ENCODE results near the gene SLC2A1.

SLC2A1 gene

DNA sequence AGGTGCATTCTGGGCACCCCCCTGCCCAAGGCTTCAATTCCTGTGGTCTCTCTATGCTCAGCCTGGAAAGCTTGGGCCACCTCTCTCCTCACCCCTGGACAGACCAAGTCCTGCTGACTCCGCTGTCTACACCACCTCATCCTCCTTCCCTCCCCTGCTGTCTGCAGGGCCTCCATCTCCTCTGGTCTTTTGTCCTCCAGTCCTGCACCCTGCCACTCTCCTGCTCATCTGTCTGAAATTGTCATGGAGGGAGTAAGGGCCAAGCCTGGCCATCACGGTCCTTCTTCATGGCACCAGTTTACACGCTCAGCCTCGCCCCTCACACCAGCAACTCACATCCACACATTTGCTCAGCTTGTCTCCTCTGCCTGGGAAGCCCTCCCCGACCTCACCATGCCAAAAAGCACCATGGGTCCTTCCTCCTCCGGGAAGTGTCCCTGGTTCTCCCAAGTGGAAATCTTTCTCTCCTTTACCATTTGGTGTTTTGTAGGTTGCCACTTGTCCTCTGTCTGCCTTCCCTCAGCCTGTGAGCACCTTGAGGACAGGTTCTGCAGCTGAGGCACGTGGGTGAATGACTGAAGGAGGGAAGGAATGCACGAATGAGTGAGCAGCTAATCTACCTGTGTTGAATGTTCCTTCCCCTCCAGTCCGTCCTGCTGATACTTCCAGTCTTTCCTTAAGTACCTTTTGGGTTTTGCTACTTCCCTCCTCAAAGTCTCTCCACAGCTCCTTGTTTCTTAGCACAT lies 2.1 kb upstream of the SLC2A1 start:
- DNase-seq (ENCODE audit: low read depth in 2 of 2) = no peak

DNA sequence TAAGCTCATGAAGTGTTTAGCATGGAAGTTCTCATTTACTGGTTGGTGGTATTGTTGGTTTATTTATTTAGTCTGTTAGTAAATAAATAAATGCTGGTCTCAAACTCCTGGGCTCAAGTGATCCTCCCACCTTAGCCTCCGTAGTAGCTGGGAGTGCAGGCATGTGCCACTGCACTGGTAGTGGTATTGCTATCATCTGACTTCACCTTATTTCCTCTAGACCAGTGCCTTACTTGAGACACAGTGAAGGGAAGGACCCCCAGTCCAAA lies 1.4 kb upstream of the SLC2A1 start:
- no peak for DNase-seq (ENCODE audit: low read depth in 2 of 2)

DNA sequence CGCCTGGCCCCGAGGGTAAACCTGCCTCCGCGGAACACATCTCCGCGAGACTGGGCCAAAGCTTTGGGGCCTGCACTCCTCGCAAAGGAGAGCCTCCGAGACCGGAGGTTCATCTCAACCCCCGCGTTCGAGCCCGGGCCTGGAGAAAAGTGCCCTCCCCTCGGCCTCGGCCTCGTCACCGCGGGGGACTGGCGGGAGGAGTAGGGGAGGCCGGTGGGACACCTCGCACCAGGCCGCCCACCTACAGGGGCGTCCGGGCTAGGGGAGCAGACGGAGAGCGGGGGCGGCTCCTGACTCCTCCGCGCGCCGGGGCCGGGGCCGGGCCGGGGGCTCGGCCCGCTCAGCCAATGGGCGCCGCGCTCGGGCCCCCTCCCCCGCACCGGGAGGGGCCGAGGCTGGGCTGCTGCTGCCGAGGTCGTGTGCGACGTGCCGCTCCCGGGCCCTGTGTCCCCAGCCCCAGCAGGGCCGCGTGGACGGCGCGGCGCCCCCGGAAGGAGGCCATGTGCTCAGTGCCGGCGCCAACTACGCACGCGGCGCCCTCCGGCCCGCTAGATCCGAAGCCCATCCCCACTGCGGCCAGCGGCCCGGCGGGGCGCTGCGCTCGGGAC lies 684 bp downstream of the SLC2A1 start:
- DNase-seq (ENCODE audit: low read depth in 2 of 2) = no peak

DNA sequence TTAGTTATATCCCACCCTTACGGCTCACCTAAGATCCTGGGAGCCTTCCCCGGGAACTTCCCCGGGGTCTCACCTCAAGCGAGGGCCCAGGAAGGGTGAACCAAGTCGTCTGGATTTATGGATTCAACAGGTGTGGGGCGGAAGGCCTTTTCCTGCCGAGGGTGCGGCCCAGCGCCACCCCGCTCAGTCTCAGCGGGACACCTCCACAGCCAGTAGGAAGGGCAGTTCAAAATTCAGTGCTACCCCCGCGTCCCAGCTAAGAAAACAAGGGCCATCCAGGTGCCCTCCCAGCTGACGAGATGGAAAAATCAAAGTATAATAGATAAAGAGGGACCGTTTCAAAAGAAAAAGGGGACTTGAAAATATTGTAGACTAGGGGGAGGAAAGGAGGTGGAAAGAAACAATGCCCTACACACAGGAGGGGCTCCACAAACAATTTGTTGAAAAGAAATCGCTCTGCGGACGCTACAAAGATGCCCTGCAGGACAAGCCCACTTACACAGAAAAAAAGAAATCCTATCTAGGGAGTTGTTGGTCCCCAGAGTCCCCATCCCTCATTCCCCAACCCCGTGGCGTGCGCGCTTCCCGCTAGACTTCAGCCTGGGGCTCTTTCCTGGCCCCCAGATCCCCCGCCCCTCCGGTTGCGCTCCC lies 1.3 kb downstream of the SLC2A1 start:
- no peak for DNase-seq (ENCODE audit: low read depth in 2 of 2)

DNA sequence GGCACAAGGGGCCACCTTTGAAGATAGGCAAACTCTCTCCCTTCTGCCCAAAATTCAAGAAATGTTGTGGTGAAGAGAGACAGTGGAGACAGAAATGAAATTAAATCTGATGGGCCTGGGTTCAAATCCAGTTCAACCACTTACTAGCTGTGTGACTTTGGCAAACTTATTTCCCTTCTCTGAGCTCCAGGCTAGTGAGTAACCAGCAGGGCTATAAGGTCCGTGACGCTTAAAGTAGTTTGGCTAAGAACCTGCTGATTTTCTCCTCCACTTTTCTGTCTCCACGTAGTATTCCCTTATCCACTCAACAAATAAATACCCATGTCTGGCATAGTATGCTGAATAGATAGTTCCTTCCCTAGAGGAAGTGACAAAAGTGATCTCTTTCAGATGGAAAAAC lies 1.9 kb downstream of the SLC2A1 start:
- DNase-seq (ENCODE audit: low read depth in 2 of 2) = no peak

DNA sequence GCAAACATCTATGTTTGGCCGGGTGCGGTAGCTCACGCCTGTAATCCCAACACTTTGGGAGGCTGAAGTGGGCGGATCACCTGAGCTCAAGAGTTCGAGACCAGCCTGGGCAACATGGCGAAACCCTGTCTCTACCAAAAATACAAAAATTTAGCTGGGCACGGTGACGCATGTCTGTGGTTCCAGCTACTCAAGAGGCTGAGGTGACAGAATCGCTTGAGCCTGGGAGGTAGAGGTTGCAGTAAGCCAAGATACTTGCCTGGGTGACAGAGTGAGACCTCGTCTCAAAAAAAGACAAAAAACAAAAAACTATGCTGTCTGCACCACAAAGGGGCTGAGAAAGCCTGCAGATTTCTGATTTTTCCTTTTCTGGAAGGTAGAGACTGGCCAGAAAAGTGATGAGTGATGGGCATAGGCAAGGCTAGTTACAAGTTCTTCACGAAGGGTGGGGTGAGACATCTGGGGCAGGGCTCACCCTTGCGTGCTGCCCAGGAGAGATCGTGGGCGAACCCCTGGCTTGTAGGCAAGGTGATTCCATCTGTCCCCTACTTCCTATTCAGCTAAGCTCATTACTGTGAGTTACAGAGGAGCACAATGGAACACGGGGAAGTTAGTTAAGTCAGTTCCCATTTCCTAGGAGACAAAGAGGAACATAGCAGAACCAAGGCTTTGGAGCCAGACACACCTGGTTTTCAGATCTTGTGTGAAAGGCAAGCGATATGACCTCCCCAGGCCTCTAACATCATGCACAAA lies 3.2 kb downstream of the SLC2A1 start:
- DNase-seq (ENCODE audit: low read depth in 2 of 2) = no peak

DNA sequence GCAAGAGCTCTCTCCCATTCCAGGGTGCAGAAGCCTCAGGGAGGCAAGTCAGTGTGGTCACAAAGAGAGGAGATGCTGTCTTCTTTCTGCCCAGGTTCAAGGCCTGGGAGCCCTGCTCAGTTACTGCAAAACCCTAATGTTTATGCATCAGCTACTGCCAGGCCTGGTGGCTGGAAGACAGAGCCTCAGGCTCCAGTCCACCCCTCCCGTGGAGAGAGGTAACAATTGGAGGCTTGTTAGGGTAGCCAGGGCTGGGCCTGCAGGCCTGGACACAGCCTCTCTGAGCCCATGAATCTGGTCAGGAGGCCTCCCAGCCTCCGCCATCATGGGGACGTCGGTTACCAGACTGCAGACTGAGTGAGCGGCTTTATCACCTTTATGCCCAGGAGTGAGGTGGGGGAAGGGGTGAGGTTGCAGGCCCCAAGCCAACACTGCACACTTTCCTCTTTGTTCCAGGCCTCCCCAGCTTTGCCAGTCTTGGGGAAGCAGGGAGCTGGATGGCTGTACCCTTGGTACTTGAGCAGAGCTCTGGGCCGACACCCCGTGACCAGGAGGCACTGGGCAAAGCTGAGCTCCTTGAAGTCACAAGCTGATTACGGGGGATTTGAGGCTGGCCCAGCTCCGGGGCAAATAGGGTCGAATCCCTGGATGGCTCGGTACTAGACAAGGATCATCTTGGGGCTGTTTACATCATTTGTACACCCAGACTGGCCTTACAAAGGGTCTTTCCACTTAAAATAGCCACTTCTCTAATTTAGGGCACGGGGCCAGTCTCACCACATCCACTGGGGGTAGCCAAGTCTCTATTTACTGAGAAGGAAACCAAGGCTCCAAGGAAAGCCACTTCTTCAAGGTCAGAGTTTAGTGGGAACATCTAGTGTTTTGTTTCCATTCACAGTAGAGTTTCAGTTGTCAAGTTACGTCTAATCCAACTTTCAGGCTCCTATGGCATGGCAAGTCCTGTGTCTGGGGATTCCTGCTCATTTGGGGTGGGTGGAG lies 5.2 kb downstream of the SLC2A1 start:
- no peak for DNase-seq (ENCODE audit: low read depth in 2 of 2)

DNA sequence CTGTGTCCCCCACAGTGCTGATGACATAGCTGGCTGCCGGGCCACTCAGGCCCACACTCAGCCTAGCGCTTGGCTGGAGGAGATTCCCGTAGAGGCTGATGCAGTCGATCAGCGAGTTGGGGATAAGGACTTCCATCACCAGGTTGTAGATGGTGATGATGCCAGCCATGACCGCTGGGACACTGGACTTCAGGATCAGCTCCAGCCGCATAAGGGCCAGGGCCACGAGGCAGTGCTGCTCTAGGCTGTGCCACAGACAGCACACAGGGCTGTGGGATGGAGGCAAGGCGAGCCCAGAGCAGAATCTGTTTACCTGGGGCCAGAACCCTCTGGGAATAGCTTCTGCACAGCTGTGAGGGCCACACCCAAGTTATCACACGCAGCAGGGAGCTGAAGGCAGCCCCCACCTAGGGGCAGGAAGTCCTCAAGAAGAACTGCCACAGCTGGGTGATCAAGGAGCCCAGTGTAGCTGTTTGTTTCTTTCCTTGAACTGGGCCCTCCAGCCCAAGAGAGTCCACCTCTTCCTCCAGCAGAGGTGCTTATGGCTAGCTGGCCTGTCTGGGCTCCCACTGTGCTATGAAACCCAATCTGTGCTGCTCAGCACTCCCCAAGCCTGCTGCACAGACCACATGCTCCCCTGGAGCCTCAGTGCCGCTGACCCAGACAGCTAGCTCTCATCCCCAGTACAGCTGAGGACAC lies 6.2 kb downstream of the SLC2A1 start:
- no peak for DNase-seq (ENCODE audit: low read depth in 2 of 2)

DNA sequence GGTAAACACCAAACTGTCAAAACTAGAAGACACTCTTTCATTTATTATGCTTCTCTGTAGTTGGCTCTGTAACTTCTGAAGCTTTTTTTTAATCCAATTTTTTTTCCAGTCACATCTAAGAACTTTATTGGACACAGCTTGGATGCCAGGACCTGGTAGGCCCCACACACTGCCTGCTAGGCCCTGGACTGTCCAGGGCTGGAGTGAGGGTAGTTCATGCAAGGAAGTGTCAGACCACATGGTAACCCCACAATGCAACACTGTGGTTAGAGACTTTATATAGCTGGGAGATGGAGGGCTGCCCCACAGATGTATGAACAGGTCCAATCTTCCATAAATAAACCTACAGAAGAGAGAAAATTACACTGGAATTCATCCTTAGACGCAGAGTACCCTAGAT lies 7.1 kb downstream of the SLC2A1 start:
- no peak for DNase-seq (ENCODE audit: low read depth in 2 of 2)

DNA sequence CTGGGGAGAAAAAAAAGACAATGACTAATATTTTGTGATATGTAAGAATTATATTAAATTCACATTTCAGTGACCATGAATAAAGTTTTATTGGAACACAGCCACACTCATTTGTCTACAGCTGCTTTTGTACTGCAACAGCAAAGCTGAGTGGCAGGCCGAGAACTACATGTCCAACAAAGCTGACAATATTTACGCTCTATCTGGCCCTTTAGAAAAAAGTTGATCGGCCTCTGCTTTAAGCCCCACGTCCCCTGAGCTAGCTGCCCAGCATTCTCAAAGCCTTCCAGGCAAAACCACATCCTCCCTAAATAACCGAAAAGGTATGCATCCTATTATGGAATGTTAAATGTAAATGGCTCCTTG lies 8.6 kb downstream of the SLC2A1 start:
- no peak for DNase-seq (ENCODE audit: low read depth in 2 of 2)

DNA sequence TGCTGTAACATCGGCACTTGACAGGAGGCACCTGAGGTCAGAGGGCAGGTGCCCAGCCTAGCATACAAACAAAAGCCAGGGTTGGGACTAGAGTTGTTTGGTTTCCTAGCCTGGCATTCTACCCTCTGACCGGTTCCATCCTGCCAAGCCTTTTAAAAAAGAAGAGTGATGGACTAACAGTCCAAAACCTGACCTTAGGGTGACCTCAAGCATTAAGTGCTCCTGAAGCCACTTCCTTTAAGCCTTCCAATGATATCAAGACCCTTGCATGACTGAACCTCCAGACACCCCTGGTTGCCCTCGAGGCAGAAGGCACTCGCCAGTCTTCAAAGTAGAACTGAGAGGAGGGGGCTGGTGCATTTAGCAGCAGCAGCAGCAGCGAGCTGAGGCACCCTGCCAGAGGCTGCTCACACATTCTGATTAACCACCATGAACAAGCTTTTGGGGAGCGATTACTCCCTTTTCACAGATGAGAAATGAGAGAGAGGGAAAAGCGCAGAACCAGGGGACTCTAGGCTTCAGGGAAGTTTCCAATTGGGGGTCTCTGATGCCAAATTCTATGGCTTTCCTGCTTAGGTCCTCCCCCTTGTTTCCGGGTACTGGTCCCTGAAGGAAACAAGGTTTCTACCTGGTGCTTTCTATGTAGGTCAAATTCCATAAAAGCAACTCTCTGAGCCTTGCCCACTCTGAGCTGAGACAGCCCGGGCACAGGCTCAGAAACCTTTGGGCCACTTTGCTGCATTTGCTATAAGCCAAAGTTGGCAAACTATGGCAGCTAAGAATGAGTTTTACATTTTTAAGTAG lies 9.2 kb downstream of the SLC2A1 start:
- no peak for DNase-seq (ENCODE audit: low read depth in 2 of 2)

DNA sequence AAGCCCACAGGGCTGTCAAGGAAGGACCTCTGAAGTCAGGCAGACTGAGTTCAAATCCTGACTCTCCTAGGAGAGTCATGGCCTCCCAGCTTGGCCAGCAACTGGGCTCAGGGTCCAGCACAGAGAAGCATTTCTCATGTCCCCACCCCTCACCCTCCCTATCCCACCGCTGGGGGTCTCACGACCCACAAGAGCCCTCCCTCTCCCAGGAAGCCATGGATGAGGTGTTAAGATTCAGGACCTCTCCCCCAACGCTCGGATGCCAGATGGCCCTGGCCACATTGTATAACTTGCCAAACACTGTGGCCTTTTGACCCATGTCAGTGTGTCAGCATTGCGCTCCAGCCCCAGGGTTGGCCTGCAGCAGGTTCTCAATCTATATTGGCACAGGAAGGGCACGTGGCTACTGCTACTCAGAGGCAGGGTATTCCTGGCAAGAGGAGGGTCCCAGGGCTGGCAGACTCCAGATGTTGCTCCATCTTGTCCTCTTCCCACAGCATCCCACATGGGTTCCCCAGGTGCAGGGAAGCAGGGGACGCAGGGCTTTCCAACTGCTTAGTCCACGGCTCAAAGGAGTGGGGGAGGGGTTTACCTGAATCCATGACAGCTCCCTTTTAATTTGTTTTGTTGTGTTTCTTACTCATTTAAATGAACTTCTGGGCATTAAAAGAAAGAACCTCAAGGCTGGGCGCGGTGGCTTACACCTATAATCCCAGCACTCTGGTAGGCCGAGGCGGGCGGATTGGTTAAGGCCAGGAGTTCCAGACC lies 10.5 kb downstream of the SLC2A1 start:
- no peak for DNase-seq (ENCODE audit: low read depth in 2 of 2)

DNA sequence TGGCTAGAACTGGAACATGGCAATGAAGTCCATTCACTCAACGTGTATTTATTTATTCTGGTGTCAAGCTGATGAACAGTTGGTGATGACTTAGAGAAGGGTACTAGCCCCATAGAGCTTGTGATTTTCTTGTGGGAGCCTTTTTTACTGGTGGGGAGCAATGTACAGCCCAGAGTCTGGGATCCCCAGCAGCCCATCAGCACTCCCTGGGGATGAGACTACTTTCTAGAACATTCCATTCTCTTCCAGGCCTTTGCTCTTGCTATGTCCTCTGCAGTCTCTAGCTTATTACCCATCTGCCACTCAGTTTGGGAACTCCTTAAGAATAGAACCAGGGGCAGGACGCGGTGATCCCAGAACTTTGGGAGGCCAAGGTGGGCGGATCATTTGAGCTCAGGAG lies 11.6 kb downstream of the SLC2A1 start:
- no peak for DNase-seq (ENCODE audit: low read depth in 2 of 2)

DNA sequence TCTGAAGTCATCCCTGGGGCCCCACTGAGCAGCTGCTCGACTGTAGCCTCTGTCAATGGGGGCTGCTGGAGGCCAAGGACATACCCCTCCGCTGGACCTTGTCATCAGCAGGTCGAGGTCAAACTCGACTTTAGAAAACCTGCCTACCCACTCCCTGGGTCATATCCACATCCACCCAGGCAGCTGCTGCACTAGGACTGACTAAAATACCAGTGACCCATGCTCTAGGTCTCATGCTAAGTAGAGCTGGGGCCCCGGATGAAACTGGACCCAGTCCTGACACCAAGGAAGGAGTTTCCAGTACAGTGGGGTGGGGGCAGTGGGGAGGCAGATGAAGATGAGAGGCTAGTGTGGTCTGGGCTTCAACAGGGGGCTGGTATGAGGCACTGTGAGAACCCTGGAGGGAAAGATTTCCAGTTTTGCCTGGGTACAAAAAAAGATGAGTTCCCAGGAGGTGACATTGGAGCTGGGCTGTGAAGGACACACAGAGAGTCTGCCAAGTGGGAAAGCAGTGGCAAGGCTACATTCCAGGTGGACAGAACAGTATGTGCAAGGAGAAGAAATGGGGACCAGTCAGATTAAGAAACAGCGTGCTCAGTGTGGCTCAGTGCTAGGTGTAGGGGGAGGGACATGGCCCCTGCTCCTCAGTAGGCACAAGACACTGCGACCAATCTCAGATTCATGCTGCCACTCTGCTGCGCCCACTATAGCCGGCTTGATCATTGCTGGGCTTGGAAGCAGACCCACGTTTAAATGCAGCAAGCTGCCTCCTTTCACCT lies 12.4 kb downstream of the SLC2A1 start:
- DNase-seq (ENCODE audit: low read depth in 2 of 2) = no peak

DNA sequence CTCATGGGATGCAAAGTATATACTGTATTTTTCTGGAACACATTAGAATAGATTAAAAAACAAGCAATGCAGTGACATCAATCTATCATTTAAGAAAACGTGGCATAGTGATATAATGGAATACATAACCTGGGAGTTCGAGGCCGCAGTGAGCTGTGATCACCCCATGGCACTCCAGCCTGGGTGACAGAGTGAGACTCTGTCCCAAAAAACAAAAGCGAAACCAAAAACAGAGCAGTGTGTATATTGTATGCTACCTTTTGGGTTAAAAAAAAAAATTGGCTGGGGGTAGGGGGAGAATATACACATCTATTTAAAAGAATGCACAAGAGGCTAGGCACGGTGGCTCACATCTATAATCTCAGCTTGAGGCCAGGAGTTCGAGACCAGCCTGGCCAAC lies 13.5 kb downstream of the SLC2A1 start:
- no peak for DNase-seq (ENCODE audit: low read depth in 2 of 2)

DNA sequence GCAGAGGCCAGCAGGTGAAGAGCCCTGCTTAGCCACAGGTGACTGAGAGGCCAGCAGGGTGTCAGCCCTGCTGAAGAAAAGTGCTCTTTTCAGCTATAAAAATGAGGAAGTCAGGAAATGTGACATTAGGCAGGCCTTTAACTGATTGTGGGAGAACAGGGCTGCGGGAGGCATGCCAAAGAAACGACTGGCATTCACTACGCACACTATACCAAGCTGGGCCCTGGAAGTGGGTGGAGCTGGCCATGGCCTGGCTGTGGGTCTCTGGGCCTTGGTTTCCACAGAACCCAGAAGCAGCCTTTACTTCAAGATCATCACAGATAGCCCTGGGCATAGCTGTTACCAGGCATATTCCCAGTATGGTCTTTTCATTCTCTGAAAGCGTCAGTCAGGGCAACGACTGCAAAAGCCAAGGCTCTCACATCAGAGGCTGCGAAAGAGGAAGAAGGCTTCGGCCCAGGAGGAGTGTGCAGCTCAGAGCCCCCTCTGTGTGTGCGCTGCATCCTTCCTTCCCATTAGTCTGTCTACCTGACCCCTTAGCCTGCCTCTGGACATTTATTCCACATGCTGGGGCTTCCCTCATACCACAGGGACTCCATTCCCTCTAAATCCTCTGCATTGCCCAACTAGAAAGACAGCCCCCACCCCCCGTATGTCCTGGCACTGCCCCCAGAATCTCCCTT lies 14.3 kb downstream of the SLC2A1 start:
- DNase-seq (ENCODE audit: low read depth in 2 of 2) = no peak

DNA sequence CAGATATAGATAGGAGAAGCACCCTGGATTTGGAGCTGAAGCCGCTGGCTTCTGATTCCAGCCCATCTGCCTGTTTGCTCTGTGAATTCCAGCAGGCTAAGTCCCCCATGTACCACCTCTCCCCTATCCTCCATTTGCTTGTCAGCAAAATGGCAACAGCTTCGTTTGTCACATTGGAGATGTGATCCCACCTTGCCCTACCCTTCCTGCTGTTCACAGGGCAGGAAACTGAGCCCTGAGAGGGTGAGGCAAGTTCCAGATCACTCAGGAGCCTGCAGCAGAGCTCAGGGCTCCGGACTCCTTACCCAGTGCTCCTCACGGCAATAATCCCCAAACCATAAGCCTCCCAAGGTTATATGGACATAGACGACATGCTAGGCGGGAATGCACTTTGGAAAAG lies 14.9 kb downstream of the SLC2A1 start:
- no peak for DNase-seq (ENCODE audit: low read depth in 2 of 2)

DNA sequence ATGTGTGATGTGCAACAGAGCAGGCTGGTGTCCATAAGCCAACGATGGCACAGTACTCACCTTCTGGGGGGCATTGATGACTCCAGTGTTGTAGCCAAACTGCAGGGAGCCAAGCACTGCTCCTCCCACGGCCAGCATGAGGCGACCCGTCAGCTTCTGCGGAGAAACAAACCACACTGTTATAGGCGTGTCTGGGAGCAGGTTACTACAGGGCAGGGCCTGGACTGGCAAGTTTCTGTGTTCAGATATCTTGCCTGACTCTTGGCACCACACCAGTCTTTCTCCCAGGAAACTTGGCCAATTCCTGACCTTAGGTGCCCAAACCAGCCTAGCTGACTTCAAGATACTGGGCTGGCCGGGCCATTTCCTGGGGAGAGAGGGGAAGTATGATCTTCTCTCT lies 15.5 kb downstream of the SLC2A1 start:
- no peak for DNase-seq (ENCODE audit: low read depth in 2 of 2)

All from fibroblast of skin of left quadriceps (primary cell).